ENCODE measurements around the gene ITPRIPL1. TPM values are rescaled to one million over a fixed set of nuclear protein-coding genes. Genes with fewer than 3 reads are reported as not detected.
A peak's percentile ranks its signal among the peaks of the same experiment; 100 is the strongest.

ITPRIPL1 gene, protein sequence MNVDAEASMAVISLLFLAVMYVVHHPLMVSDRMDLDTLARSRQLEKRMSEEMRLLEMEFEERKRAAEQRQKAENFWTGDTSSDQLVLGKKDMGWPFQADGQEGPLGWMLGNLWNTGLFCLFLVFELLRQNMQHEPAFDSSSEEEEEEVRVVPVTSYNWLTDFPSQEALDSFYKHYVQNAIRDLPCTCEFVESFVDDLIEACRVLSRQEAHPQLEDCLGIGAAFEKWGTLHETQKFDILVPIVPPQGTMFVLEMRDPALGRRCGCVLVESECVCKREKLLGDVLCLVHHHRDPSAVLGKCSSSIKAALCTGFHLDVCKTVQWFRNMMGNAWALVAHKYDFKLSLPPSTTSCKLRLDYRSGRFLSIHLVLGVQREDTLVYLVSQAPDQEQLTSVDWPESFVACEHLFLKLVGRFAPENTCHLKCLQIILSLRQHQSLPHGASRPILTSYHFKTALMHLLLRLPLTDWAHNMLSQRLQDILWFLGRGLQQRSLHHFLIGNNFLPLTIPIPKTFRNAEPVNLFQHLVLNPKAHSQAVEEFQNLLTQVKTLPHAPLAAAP
- 4.3 and 5.0 TPM in 2 replicates for polyA plus RNA-seq (2012; rRNA removed)
- polyA plus RNA-seq (2012; cell fraction: cytosol; rRNA removed) = 5.0 and 6.1 TPM in 2 replicates
- polyA plus RNA-seq (2012; cell fraction: nucleus; rRNA removed) = 3.4 and 3.6 TPM in 2 replicates

DNA sequence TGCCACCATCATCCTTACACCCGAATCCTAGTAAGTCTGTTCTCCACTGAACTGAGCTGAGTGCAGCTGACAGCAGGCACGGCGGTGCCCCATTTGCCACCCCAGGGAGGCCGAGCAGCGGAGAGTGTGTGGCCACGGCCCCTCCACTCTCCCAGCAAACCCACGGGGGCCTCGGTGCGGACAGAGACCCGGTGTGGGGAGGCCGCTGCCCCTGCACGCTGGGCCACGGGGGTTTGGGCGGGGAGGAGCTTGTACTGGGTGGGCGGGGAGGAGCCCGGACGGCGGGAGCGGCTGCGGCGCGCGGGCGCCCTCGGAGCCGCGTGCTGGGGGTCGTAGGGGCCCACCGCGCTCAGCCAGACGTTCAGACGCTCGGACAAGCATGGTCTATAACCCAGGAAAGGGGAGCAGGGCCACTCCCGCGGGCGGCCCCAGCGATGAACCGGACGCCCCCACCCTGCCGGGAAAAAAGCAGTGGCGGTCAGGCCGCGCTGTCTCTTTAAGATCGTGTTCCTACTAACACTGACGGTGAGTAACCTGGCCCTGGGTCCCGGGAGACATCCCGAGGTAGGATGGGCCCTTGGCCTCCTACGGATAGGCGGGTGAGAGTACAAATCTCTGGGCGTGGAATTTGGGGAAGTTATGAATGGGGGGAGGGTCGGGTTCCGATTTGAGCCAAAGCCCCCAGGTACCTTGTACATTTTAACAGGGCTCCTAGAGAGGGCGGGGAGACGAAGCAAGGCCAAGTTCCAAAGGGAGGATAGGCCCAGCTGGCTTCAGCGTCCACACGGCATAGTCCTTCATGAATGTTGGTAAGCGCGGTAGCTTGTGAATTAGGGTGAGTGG, at the start of gene ITPRIPL1:
Gene ITPRIPL1 (plus strand): TSS at position 277 of the 843 bp plus-strand sequence. CDS start 523 bp downstream, at position 800.
- Histone ChIP-seq H3K4me2 (peak within 1 kb of the TSS; percentile 86), H4K20me1 (ENCODE audit: insufficient read depth) (no peaks in the 10 kb centered on the region), H3K9me2 (no peaks in the 10 kb centered on the region), H3K79me2 (ENCODE audit: insufficient read depth) (no peaks in the 10 kb centered on the region), H3K36me3 (replicated peaks in 1 of 2; ENCODE audit: control insufficient read depth in 1 of 2, insufficient read depth in 2 of 2, low read length in 1 of 2) (peaks cover 0 to 5% of the 10 kb centered on the region in 2 experiments), H3K4me3 (ENCODE audit: low read depth in 2 of 2, low read length in 1 of 2) (peak within 1 kb of the TSS; percentile 60 to 62), H2AFZ (ENCODE audit: low read depth) (peak within 1 kb of the TSS; percentile 91), H3K9me3 (no peaks in the 10 kb centered on the region), H3F3A (replicated peaks; ENCODE audit: insufficient read depth) (peaks cover 15% of the 10 kb centered on the region), H3K4me1 (ENCODE audit: control insufficient read depth in 1 of 2, insufficient read depth in 2 of 2, low read depth in 1 of 2, low read length in 1 of 2) (peaks cover 8 to 16% of the 10 kb centered on the region in 2 experiments; a peak in 1 of 4 replicates), H3K27ac (ENCODE audit: low read depth in 2 of 2, low read length in 1 of 2) (peak within 1 kb of the TSS in 1 of 2 experiments; percentile 61; a peak in 1 of 4 replicates), H3K9ac (peak within 1 kb of the TSS; percentile 61), H3K27me3 (ENCODE audit: insufficient read depth) (no peaks in the 10 kb centered on the region)
- POLR2A ChIA-PET = interaction anchor here (1.4 to 2.7 kb wide), 2 partner anchors 11 to 20 kb away, joined by 4 to 15 read pairs; partner anchors contain the start of genes NCAPH and SNRNP200
- peak; percentile 90 for DNase-seq
- TF ChIP-seq POLR2AphosphoS5 (IDR thresholded peaks at IDR 0.05; ENCODE audit: low read depth, low read length) (peak; percentile 33; the same call in 1 of the 2 replicates), MXI1 (IDR thresholded peaks at IDR 0.05; ENCODE audit: low read depth, low read length) (0 out of 2 replicates have a peak, but pooled peaks have one; percentile 18), SIN3A (IDR thresholded peaks at IDR 0.05; ENCODE audit: borderline replicate concordance, low read depth, low read length) (peak; percentile 30; the same call in 1 of the 2 replicates)
- TF ChIP-seq, protein P1, sequence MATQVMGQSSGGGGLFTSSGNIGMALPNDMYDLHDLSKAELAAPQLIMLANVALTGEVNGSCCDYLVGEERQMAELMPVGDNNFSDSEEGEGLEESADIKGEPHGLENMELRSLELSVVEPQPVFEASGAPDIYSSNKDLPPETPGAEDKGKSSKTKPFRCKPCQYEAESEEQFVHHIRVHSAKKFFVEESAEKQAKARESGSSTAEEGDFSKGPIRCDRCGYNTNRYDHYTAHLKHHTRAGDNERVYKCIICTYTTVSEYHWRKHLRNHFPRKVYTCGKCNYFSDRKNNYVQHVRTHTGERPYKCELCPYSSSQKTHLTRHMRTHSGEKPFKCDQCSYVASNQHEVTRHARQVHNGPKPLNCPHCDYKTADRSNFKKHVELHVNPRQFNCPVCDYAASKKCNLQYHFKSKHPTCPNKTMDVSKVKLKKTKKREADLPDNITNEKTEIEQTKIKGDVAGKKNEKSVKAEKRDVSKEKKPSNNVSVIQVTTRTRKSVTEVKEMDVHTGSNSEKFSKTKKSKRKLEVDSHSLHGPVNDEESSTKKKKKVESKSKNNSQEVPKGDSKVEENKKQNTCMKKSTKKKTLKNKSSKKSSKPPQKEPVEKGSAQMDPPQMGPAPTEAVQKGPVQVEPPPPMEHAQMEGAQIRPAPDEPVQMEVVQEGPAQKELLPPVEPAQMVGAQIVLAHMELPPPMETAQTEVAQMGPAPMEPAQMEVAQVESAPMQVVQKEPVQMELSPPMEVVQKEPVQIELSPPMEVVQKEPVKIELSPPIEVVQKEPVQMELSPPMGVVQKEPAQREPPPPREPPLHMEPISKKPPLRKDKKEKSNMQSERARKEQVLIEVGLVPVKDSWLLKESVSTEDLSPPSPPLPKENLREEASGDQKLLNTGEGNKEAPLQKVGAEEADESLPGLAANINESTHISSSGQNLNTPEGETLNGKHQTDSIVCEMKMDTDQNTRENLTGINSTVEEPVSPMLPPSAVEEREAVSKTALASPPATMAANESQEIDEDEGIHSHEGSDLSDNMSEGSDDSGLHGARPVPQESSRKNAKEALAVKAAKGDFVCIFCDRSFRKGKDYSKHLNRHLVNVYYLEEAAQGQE (IDR thresholded peaks at IDR 0.05; ENCODE audit: low read depth, low read length) = no peak
- CTCF ChIA-PET = interaction anchor here (0.6 to 1.2 kb wide), 4 partner anchors 9 to 84 kb away, joined by 3 to 5 read pairs (median 4); no protein-coding TSS in a partner anchor
- WGBS (ENCODE audit: low lambda C conversion rate) = 16% methylated on average over 29 of the region's 58 CpGs

DNA sequence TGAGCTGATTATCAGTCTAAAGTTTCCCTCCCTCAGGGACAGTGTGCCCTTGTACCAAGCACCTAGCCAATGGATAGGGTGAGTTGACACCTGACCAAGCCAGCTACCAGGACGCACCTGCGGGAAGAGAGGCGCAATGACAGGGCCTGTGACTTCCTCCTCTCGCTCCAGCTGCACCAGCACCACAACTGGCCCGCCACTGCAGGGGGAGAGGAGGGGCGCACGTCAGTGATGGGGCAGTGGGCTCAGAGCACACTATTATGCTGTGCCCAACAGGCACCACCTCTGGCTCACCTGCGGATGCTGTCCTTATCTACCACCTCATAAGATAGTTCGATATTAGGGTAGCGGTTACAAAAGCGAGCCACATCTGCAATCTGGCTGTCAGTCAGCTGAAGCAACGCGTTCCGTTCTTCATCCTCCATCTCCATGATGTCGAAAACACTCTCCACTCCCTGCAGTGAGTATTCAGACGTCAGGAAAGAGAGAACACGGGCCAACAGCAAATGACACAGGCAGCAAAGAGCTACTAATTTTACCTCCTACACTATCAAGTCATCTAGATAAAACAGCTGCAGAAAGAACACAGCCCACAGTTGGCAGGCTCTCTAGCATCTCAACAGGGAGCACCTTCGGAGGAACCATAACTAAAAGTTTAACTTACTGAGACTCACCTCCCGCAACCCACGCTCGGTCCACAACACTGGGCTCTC, 48.2 kb upstream of the ITPRIPL1 start:
- Histone ChIP-seq H3K4me1 (ENCODE audit: control insufficient read depth in 1 of 2, insufficient read depth in 2 of 2, low read depth in 1 of 2, low read length in 1 of 2) (no peaks in the 10 kb centered on the region), H3K79me2 (ENCODE audit: insufficient read depth) (peaks cover 5% of the 10 kb centered on the region; the same call in 1 of the 2 replicates), H3K9ac (no peak overlapping the region), H3K36me3 (replicated peaks in 1 of 2; ENCODE audit: control insufficient read depth in 1 of 2, insufficient read depth in 2 of 2, low read length in 1 of 2) (peaks cover 53 to 65% of the 10 kb centered on the region in 2 experiments), H3K27me3 (ENCODE audit: insufficient read depth) (no peaks in the 10 kb centered on the region), H3K27ac (ENCODE audit: low read depth in 2 of 2, low read length in 1 of 2) (no peak overlapping the region), H3K9me2 (no peaks in the 10 kb centered on the region), H2AFZ (ENCODE audit: low read depth) (no peak overlapping the region), H4K20me1 (ENCODE audit: insufficient read depth) (no peaks in the 10 kb centered on the region), H3K4me3 (ENCODE audit: low read depth in 2 of 2, low read length in 1 of 2) (no peak overlapping the region), H3K4me2 (no peak overlapping the region), H3K9me3 (no peaks in the 10 kb centered on the region), H3F3A (replicated peaks; ENCODE audit: insufficient read depth) (peaks cover 32% of the 10 kb centered on the region)
- WGBS (ENCODE audit: low lambda C conversion rate) = 95% methylated on average over 17 of the region's 21 CpGs
- CTCF ChIA-PET = interaction anchor here (0.7 to 1.9 kb wide), 4 partner anchors 159 to 284 kb away, joined by 3 to 5 read pairs (median 4); no protein-coding TSS in a partner anchor
- POLR2A ChIA-PET = interaction anchor here (1.2 kb wide), 1 partner anchor 12 kb away, joined by 3 read pairs; no protein-coding TSS in a partner anchor
- no peak for DNase-seq
- TF ChIP-seq, protein P2, sequence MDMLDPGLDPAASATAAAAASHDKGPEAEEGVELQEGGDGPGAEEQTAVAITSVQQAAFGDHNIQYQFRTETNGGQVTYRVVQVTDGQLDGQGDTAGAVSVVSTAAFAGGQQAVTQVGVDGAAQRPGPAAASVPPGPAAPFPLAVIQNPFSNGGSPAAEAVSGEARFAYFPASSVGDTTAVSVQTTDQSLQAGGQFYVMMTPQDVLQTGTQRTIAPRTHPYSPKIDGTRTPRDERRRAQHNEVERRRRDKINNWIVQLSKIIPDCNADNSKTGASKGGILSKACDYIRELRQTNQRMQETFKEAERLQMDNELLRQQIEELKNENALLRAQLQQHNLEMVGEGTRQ (IDR thresholded peaks at IDR 0.05; ENCODE audit: borderline replicate concordance, low read depth, low read length) = no peak
- TF ChIP-seq ELF1 (IDR thresholded peaks at IDR 0.05) (no peak), RAD21 (IDR thresholded peaks at IDR 0.05; ENCODE audit: low read length) (no peak), FOSL2 (IDR thresholded peaks at IDR 0.05; ENCODE audit: borderline replicate concordance, low read depth) (no peak), POLR2AphosphoS5 (IDR thresholded peaks at IDR 0.05; ENCODE audit: low read depth, low read length) (no peak), JUND (IDR thresholded peaks at IDR 0.05) (no peak), MXI1 (IDR thresholded peaks at IDR 0.05; ENCODE audit: low read depth, low read length) (no peak), TCF12 (IDR thresholded peaks at IDR 0.05) (no peak), RCOR1 (IDR thresholded peaks at IDR 0.05; ENCODE audit: low read length) (no peak), TAF1 (IDR thresholded peaks at IDR 0.05; ENCODE audit: borderline replicate concordance, low read depth, low read length) (no peak), NRF1 (IDR thresholded peaks at IDR 0.05; ENCODE audit: low read depth, low read length) (no peak), TEAD4 (IDR thresholded peaks at IDR 0.05; ENCODE audit: borderline replicate concordance, insufficient read depth) (no peak), GABPA (IDR thresholded peaks at IDR 0.05; ENCODE audit: low read depth) (no peak)
- TF ChIP-seq, protein P3, sequence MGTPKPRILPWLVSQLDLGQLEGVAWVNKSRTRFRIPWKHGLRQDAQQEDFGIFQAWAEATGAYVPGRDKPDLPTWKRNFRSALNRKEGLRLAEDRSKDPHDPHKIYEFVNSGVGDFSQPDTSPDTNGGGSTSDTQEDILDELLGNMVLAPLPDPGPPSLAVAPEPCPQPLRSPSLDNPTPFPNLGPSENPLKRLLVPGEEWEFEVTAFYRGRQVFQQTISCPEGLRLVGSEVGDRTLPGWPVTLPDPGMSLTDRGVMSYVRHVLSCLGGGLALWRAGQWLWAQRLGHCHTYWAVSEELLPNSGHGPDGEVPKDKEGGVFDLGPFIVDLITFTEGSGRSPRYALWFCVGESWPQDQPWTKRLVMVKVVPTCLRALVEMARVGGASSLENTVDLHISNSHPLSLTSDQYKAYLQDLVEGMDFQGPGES (IDR thresholded peaks at IDR 0.05; ENCODE audit: low read depth, low read length) = no peak
